Left cardiac atrium (tissue), 4 donors: ENCODE measurements around the gene ZC3HAV1. TPM values are rescaled to one million over a fixed set of nuclear protein-coding genes. Genes with fewer than 3 reads are reported as not detected.
"Not testable (repeated sequence)": the region's sequence is repeated elsewhere in the genome, so short reads cannot be mapped to it uniquely, and the experiment has no call there.

Experiments
- ATAC-seq, 2 donors: fragments of 200-7000 bp; cut with Tn5 transposase; one replicate each; pipeline ENCODE4 v1.9.1; 2020; ENCODE audit warnings: mild to moderate bottlenecking in 2 of 2, moderate library complexity in 2 of 2
- DNase-seq: peaks from one replicate; pipeline ENCODE4 v3.0.0-alpha.2; 2020
- intact Hi-C, 2 donors: fragments of 100-400 bp; cut with DNase I; formaldehyde crosslinking; loops; one replicate each; pipeline versions ENCODE4 v1.14.1 to v1.15.1; 2022 to 2023
- long read RNA-seq: library from polyadenylated mRNA; unstranded; transcript quantifications from one replicate; pipeline ENCODE4 v2.0.0, GENCODE V29; 2021
- total RNA-seq, 2 donors: library from RNA; stranded (reverse); fragmentation: NEBNext Ultra II Directional; extraction: Animal tissue kit (Norgen Biotek cat#: 25700); gene quantifications; one replicate each; pipeline ENCODE4 v1.2.1, GENCODE V29; 2021
- donor health status: DM: no; HTN: yes; CAD: no.
- donor health status: DM: no; HTN: yes; CAD: no; lungs with severe emphysema.
- donor health status: DM: yes; HTN: yes; CAD: no.
- donor health status: Dilated cardiomyopathy.

The ZC3HAV1 gene
- 10 to 100 TPM; 12.1 to 16.4 TPM for total RNA-seq
- long read RNA-seq, partial matches to known transcripts: 5 of 9 reads
- long read RNA-seq, other reads (novel, unspliced or antisense): 1 of 9 reads

GRCh38 chr7:139109188-139109982, at the start of gene ZC3HAV1:
Gene ZC3HAV1, minus strand, starts transcription at chr7:139109720. Its CDS starts 389 bp downstream, at chr7:139109331.
- ATAC-seq (peak; percentile 93 to 95), DNase-seq (peak; percentile 93)
- intact Hi-C loops: no loop called here

GRCh38 chr7:139153832-139154231, 44.3 kb upstream of the ZC3HAV1 start:
- DNase-seq (no peak), ATAC-seq (no peak)
- intact Hi-C loops: no loop called here

- no peak for ATAC-seq
- DNase-seq: no peak
- intact Hi-C loops: no loop called here
These were observed 42.6 kb upstream of the ZC3HAV1 start for GRCh38 chr7:139152149-139152548.

GRCh38 chr7:139139150-139139549, 29.6 kb upstream of the ZC3HAV1 start:
- DNase-seq: no peak
- no peak for ATAC-seq
- intact Hi-C loops: no loop called here

GRCh38 chr7:139133335-139134139, 24.0 kb upstream of the ZC3HAV1 start:
- ATAC-seq: peak; percentile 97 to 99
- intact Hi-C loops: no loop called here
- DNase-seq: peak; percentile 91

- ATAC-seq: peak in 1 of 2 donors; percentile 12
- DNase-seq: no peak
- intact Hi-C loops: no loop called here
These were observed 23.4 kb upstream of the ZC3HAV1 start for GRCh38 chr7:139132887-139133286.

- intact Hi-C loops: no loop called here
- ATAC-seq: no peak
- DNase-seq: no peak
These were observed 22.1 kb upstream of the ZC3HAV1 start for GRCh38 chr7:139131601-139132041.

GRCh38 chr7:139129814-139130213, 20.3 kb upstream of the ZC3HAV1 start:
- ATAC-seq, DNase-seq, intact Hi-C loops: not testable (repeated sequence)

- no peak for DNase-seq
- intact Hi-C loops: no loop called here
- ATAC-seq: no peak
These were observed 18.1 kb upstream of the ZC3HAV1 start for GRCh38 chr7:139127648-139128047.

- intact Hi-C loops: no loop called here
- no peak for DNase-seq
- ATAC-seq: no peak
These were observed 16.1 kb upstream of the ZC3HAV1 start for GRCh38 chr7:139125657-139126056.

- ATAC-seq, DNase-seq, intact Hi-C loops: not testable (repeated sequence)
These were observed 15.5 kb upstream of the ZC3HAV1 start for GRCh38 chr7:139124995-139125394.

- ATAC-seq: no peak
- no peak for DNase-seq
- intact Hi-C loops: no loop called here
These were observed 14.8 kb upstream of the ZC3HAV1 start for GRCh38 chr7:139124084-139124914.

GRCh38 chr7:139119486-139119849, 9.9 kb upstream of the ZC3HAV1 start:
- DNase-seq (no peak), ATAC-seq (no peak)
- intact Hi-C loops: loop anchor here in 1 of 2 donors (10.0 kb wide), 1 partner anchor 115 kb away; the partner anchor contains the start of gene UBN2

- ATAC-seq: peak in 1 of 2 donors; percentile 44
- DNase-seq: no peak
- intact Hi-C loops: loop anchor here in 1 of 2 donors (10.0 kb wide), 1 partner anchor 116 kb away; the partner anchor contains the start of gene UBN2
These were observed 9.4 kb upstream of the ZC3HAV1 start for GRCh38 chr7:139118805-139119485.

GRCh38 chr7:139118234-139118804, 8.8 kb upstream of the ZC3HAV1 start:
- peak in 1 of 2 donors; percentile 77 for ATAC-seq
- DNase-seq: no peak
- intact Hi-C loops: loop anchor here in 1 of 2 donors (10.0 kb wide), 1 partner anchor 116 kb away; the partner anchor contains the start of gene UBN2

- intact Hi-C loops: loop anchor here in 1 of 2 donors (10.0 kb wide), 1 partner anchor 117 kb away; the partner anchor contains the start of gene UBN2
- ATAC-seq: no peak
- DNase-seq: no peak
These were observed 8.2 kb upstream of the ZC3HAV1 start for GRCh38 chr7:139117599-139118233.

- intact Hi-C loops: loop anchor here in 1 of 2 donors (10.0 kb wide), 1 partner anchor 118 kb away; the partner anchor contains the start of gene UBN2
- ATAC-seq: no peak
- DNase-seq: no peak
These were observed 7.5 kb upstream of the ZC3HAV1 start for GRCh38 chr7:139116999-139117398.
